CD4-positive, alpha-beta T cell (primary cell): ENCODE measurements around the gene ACSL5. TPM values are rescaled to one million over a fixed set of nuclear protein-coding genes. Genes with fewer than 3 reads are reported as not detected.

Experiments
- ATAC-seq: fragments of 200-7000 bp; cut with Tn5 transposase; one replicate; pipeline ENCODE4 v1.10.0; 2022; ENCODE audit warnings: mild to moderate bottlenecking; ENCODE audit not compliant: poor library complexity
- CTCF ChIA-PET: fragments of 350-600 bp; sonication (Branson Sonifier 250); formaldehyde crosslinking; loops from one replicate; lab custom pipeline; 2021; ENCODE audit warnings: antibody characterized with exemption, inconsistent platforms; lab: Charles Lee
- POLR2A ChIA-PET: fragments of 350-600 bp; sonication (Branson Sonifier 250); formaldehyde crosslinking; loops from one replicate; lab custom pipeline; 2021; ENCODE audit warnings: antibody characterized with exemption, inconsistent platforms; lab: Charles Lee
- DNase-seq, 14 experiments: peaks; one replicate each; pipeline ENCODE4 v3.0.0-alpha.2; 2013 to 2020; ENCODE audit warnings: mixed read lengths in 2 of 14
- H3K27ac ChIP-seq, 2 donors: one replicate each; pipeline versions ENCODE4 v1.5.1 to v1.7.0; 2013; ENCODE audit warnings: low read length in 2 of 2, low read depth in 1 of 2, mild to moderate bottlenecking in 1 of 2
- H3K27me3 ChIP-seq, 2 experiments: 1 replicate in 1 of 2; 2 replicates in 1 of 2; pipeline versions ENCODE4 v1.6.1 to v1.7.0; 2013; ENCODE audit warnings: low read length in 2 of 2, control low read depth in 1 of 2, mild to moderate bottlenecking in 1 of 2, moderate library complexity in 1 of 2; ENCODE audit not compliant: insufficient read depth in 2 of 2, control insufficient read depth in 1 of 2
- H3K36me3 ChIP-seq: one replicate; pipeline ENCODE4 v1.6.1; 2013; ENCODE audit warnings: low read length, control low read depth; ENCODE audit not compliant: insufficient read depth
- H3K4me1 ChIP-seq: one replicate; pipeline ENCODE4 v1.6.1; 2013; ENCODE audit warnings: low read length, control low read depth; ENCODE audit not compliant: insufficient read depth
- H3K4me3 ChIP-seq: one replicate; pipeline ENCODE4 v1.5.1; 2013; ENCODE audit warnings: mild to moderate bottlenecking, low read length, moderate library complexity
- H3K9me3 ChIP-seq, 2 experiments: 1 replicate in 1 of 2; 2 replicates in 1 of 2; pipeline versions ENCODE4 v1.6.1 to v1.7.0; 2013; ENCODE audit warnings: low read length in 2 of 2, mild to moderate bottlenecking in 2 of 2, control low read depth in 1 of 2, moderate library complexity in 1 of 2; ENCODE audit not compliant: control insufficient read depth in 1 of 2, insufficient read depth in 1 of 2
- H3K27ac Mint-ChIP-seq: one replicate; pipeline ENCODE4 v1.8.0; 2020; ENCODE audit warnings: mixed read lengths
- H3K27me3 Mint-ChIP-seq: one replicate; pipeline ENCODE4 v1.8.0; 2021; ENCODE audit warnings: mixed read lengths
- H3K36me3 Mint-ChIP-seq: one replicate; pipeline ENCODE4 v1.8.0; 2021; ENCODE audit warnings: low read depth, mixed read lengths
- H3K4me1 Mint-ChIP-seq: one replicate; pipeline ENCODE4 v1.8.0; 2021; ENCODE audit warnings: low read depth, mixed read lengths
- H3K4me3 Mint-ChIP-seq: one replicate; pipeline ENCODE4 v1.8.0; 2020; ENCODE audit warnings: mild to moderate bottlenecking, mixed read lengths
- H3K9me3 Mint-ChIP-seq: one replicate; pipeline ENCODE4 v1.8.0; 2020; ENCODE audit warnings: mixed read lengths
- intact Hi-C, 2 experiments: fragments of 100-400 bp; cut with DNase I in 1 of 2; cut with micrococcal nuclease in 1 of 2; formaldehyde crosslinking; loops; one replicate each; pipeline versions ENCODE4 v1.15.1 to v1.9.0; 2023 to 2025; cut with DNase I, micrococcal nuclease
- total RNA-seq, 174 experiments: library from RNA in 2 of 174; stranded (reverse) in 2 of 174; gene quantifications; one replicate each; pipeline ENCODE4 v1.2.3 and lab custom pipeline; 2021 to 2026
- TF ChIP-seq, protein P1 (sequence below): fragments of 200-600 bp; IDR thresholded peaks from one replicate; pipeline ENCODE4 v1.8.0; 2022; ENCODE audit warnings: antibody characterized with exemption, mild to moderate bottlenecking

The ACSL5 gene
- total RNA-seq, 2 experiments from 2014 or later = 11.4 to 14.1 TPM

DNA sequence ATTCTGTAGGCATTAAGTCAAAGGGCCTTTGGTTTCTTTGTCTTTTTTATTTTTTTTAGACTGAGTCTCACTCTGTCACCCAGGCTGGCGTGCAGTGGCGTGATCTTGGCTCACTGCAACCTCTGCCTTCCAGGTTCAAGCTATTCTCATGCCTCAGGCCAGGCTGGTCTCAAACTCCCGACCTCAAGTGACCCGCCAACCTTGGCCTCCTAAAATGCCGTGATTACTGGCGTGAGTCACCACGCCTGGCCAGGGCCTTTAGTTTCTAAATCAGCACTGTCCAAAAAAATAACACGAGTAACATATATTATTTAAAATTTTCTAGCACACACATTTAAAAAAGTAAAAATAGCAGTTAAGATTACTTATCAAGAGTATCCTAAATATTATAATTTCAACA, 11.1 kb upstream of the ACSL5 start:
- intact Hi-C loops = no loop called here
- CTCF ChIA-PET = no interaction called here
- no peak overlapping the region for H3K4me3 Mint-ChIP-seq

DNA sequence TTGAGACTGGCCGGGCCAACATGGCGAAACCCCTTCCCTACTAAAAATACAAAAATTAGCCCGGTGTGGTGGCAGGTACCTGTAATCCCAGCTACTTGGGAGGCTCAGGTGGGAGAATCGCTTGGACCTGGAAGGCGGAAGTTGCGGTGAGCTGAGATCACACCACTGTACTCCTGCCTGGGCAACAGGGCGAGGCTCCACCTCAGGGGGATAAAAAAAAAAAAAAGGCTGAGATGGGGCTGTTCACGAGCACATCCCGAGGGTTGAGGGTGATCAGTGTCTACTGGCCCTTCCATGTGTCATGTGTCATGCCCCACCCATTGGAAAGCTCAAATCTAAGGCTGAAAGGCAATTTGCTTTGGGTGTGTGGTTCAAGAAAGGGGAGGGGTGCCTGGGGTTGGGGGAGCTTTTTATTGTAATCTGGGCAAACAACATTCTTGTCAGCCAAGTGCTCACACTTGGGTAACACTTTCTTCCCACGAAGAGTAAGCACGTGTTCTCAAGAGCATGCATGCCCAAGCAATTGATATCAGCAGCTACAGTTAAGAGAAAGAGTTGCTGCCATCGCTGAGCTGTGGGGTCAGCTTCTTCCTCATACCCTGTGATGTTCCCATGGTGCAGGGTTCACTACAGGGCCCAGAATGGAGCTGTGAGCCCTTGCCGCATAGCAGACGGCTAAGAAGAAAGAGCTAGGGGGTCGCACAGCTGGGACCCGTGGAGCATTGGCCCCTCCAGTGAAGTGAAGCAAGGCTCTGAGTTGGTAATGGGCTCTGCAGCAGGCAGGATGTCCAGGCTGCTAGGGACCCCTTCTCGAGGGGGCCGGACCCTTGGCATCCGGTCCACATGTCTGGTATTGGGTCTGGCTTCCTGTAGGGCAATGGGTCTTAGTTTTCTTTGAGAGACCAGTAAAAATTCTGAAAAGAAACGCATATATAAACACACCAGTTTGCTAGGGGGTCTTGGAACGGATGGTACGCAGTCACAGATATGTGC, 9.9 kb upstream of the ACSL5 start:
- intact Hi-C loops = no loop called here
- no peaks in the 10 kb centered on the region for H3K4me1 Mint-ChIP-seq
- Histone ChIP-seq H3K27me3 (no peaks in the 10 kb centered on the region), H3K36me3 (no peaks in the 10 kb centered on the region), H3K9me3 (no peaks in the 10 kb centered on the region), H3K4me1 (peaks cover 8% of the 10 kb centered on the region), H3K27ac (no peak overlapping the region), H3K4me3 (no peak overlapping the region)
- ChIA-PET CTCF (no interaction called here), POLR2A (interaction anchor here (4.2 kb wide), 1 partner anchor 11 kb away, joined by 15 read pairs; the partner anchor contains the start of gene ACSL5)
- H3K36me3 Mint-ChIP-seq = no peaks in the 10 kb centered on the region
- no peak for ATAC-seq
- no peaks in the 10 kb centered on the region for H3K9me3 Mint-ChIP-seq
- H3K4me3 Mint-ChIP-seq = no peak overlapping the region
- TF ChIP-seq, protein P1, sequence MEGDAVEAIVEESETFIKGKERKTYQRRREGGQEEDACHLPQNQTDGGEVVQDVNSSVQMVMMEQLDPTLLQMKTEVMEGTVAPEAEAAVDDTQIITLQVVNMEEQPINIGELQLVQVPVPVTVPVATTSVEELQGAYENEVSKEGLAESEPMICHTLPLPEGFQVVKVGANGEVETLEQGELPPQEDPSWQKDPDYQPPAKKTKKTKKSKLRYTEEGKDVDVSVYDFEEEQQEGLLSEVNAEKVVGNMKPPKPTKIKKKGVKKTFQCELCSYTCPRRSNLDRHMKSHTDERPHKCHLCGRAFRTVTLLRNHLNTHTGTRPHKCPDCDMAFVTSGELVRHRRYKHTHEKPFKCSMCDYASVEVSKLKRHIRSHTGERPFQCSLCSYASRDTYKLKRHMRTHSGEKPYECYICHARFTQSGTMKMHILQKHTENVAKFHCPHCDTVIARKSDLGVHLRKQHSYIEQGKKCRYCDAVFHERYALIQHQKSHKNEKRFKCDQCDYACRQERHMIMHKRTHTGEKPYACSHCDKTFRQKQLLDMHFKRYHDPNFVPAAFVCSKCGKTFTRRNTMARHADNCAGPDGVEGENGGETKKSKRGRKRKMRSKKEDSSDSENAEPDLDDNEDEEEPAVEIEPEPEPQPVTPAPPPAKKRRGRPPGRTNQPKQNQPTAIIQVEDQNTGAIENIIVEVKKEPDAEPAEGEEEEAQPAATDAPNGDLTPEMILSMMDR = no peak
- H3K27ac Mint-ChIP-seq = no peak overlapping the region
- DNase-seq = no peak
- no peaks in the 10 kb centered on the region for H3K27me3 Mint-ChIP-seq

More for the DNA sequence above, 11.1 kb upstream of the ACSL5 start:
- no peaks in the 10 kb centered on the region for H3K4me1 Mint-ChIP-seq
- Histone ChIP-seq H3K4me3 (no peak overlapping the region), H3K9me3 (no peaks in the 10 kb centered on the region), H3K27ac (no peak overlapping the region), H3K27me3 (no peaks in the 10 kb centered on the region), H3K4me1 (no peaks in the 10 kb centered on the region), H3K36me3 (no peaks in the 10 kb centered on the region)
- H3K27me3 Mint-ChIP-seq = no peaks in the 10 kb centered on the region
- no peaks in the 10 kb centered on the region for H3K9me3 Mint-ChIP-seq
- DNase-seq (no peak), ATAC-seq (no peak)
- H3K36me3 Mint-ChIP-seq = no peaks in the 10 kb centered on the region
- TF ChIP-seq, protein P1 = no peak
- H3K27ac Mint-ChIP-seq = no peak overlapping the region
- POLR2A ChIA-PET = no interaction called here

DNA sequence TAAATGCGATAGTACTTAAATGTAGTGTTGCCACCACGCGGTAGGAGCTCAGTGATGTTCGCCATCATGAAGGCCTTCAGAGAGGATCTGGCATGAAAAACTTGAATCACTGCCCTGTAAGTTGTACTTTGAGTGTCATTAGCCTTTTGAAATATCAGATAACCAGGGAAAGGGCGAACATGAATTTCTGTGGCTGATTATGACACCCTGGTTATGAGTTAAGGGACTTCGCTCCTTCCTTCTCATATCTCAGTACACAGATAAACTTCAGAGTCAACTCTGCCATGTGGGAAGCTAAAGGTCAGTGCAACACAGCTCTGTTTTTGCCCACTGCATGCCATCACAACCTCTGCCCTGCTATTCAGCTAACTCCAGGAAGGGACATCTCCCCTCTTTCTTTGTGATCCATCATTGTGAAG, 8.9 kb upstream of the ACSL5 start:
- peaks cover 18% of the 10 kb centered on the region for H3K4me1 ChIP-seq
- H3K4me3 ChIP-seq = no peak overlapping the region
- ChIA-PET CTCF (interaction anchor here (1.6 kb wide), 1 partner anchor 10 kb away, joined by 4 read pairs; no protein-coding TSS in a partner anchor), POLR2A (interaction anchor here (0.6 to 4.2 kb wide), 3 partner anchors 10 to 443 kb away, joined by 3 to 15 read pairs (median 3); partner anchors contain the start of genes ACSL5 and GPAM)
- H3K9me3 Mint-ChIP-seq = no peaks in the 10 kb centered on the region
- no peaks in the 10 kb centered on the region for H3K36me3 Mint-ChIP-seq
- H3K9me3 ChIP-seq = no peaks in the 10 kb centered on the region
- no peaks in the 10 kb centered on the region for H3K27me3 Mint-ChIP-seq
- H3K4me1 Mint-ChIP-seq = peaks cover 6% of the 10 kb centered on the region
- H3K27ac Mint-ChIP-seq = no peak overlapping the region
- intact Hi-C loops = no loop called here
- H3K36me3 ChIP-seq = no peaks in the 10 kb centered on the region
- H3K27ac ChIP-seq = no peak overlapping the region
- no peak overlapping the region for H3K4me3 Mint-ChIP-seq
- TF ChIP-seq, protein P1 = no peak
- H3K27me3 ChIP-seq = no peaks in the 10 kb centered on the region
- ATAC-seq = no peak
- DNase-seq = no peak
